ENCODE data around the gene CRYL1. TPM values are rescaled to one million over a fixed set of nuclear protein-coding genes. Genes with fewer than 3 reads are reported as not detected.

Gene CRYL1
- total and polyA plus RNA-seq, 2 donors (not counting 1 experiment from before 2014, with no cell fraction given), result 6.5 to 15.1 TPM

DNA sequence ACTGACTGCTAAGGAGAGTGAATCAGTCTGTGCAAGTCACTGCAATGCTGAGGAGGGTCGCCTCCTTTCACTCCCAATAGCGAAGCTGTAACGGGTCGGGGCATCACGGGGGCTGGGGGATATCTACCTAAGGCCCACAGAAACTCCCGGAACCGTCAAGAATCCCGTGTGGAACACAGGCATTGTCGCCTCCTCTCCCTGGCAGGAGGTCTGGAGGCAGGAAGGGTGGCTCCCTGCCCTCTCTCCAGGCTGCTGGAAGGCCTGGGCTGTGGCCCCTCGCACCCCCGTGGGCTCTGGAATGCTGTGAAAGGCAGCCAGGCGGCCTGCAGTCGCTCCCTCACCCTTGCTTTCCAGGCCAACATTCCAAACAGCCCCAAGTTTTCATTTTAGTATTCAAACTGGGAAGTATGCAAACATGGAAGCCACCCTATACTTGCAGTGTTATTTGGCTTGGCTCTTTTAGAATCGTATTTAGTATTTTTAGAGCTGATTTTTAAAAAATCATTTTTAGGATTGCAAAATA is 109.4 kb downstream of the CRYL1 start:
- ATAC-seq (ENCODE audit: low read depth) (no peak), DNase-seq (no peak)
- Histone ChIP-seq H3K79me2 (ENCODE audit: control insufficient read depth, insufficient read depth, low read length) (no peaks in the 10 kb centered on the region), H3K27ac (ENCODE audit: low read length in 2 of 2) (no peak overlapping the region), H2AFZ (ENCODE audit: insufficient read depth, low read depth, low read length, poor library complexity, severe bottlenecking) (no peak overlapping the region), H3K4me1 (ENCODE audit: control insufficient read depth in 2 of 2, insufficient read depth in 2 of 2, low read length in 2 of 2) (peaks cover 7% of the 10 kb centered on the region in 2 donors), H3K9me3 (ENCODE audit: control extremely low read depth in 1 of 3, control insufficient read depth in 2 of 3, insufficient read depth in 1 of 3, low read length in 2 of 3) (peaks cover 0 to 21% (median 0%) of the 10 kb centered on the region in 3 donors), H3K4me2 (replicated peaks; ENCODE audit: low read depth, low read length, poor library complexity, severe bottlenecking) (no peak overlapping the region), H3K36me3 (replicated peaks in 1 of 2; ENCODE audit: control extremely low read depth in 1 of 2, control insufficient read depth in 1 of 2, extremely low read depth in 1 of 2, insufficient read depth in 2 of 2, low read length in 1 of 2) (no peaks in the 10 kb centered on the region), H3K4me3 (ENCODE audit: control extremely low read depth in 1 of 5, extremely low read depth in 1 of 5, insufficient read depth in 1 of 5, low read depth in 2 of 5, low read length in 4 of 5) (no peak overlapping the region), H3K9ac (ENCODE audit: low read length) (no peak overlapping the region), H4K20me1 (ENCODE audit: control insufficient read depth, insufficient read depth, low read length, poor library complexity, severe bottlenecking) (no peaks in the 10 kb centered on the region), H3K27me3 (replicated peaks in 1 of 4; ENCODE audit: control extremely low read depth in 1 of 4, control insufficient read depth in 3 of 4, insufficient read depth in 4 of 4, low read length in 3 of 4) (no peaks in the 10 kb centered on the region)
- 96% methylated on average over 7 of the region's 14 CpGs for WGBS (ENCODE audit: insufficient coverage)
- Mint-ChIP-seq H3K9me3 (ENCODE audit: insufficient read depth) (no peaks in the 10 kb centered on the region), H3K27ac (no peak overlapping the region), H3K4me3 (no peak overlapping the region), H3K27me3 (no peaks in the 10 kb centered on the region), H3K4me1 (peaks cover 7% of the 10 kb centered on the region)
- ChIA-PET POLR2A (no interaction called here), CTCF (no interaction called here)
- TF ChIP-seq EZH2 (IDR thresholded peaks at IDR 0.05; ENCODE audit: borderline replicate concordance, insufficient read depth, low read depth, low read length, poor library complexity, severe bottlenecking), result no peak
- TF ChIP-seq, protein P1, sequence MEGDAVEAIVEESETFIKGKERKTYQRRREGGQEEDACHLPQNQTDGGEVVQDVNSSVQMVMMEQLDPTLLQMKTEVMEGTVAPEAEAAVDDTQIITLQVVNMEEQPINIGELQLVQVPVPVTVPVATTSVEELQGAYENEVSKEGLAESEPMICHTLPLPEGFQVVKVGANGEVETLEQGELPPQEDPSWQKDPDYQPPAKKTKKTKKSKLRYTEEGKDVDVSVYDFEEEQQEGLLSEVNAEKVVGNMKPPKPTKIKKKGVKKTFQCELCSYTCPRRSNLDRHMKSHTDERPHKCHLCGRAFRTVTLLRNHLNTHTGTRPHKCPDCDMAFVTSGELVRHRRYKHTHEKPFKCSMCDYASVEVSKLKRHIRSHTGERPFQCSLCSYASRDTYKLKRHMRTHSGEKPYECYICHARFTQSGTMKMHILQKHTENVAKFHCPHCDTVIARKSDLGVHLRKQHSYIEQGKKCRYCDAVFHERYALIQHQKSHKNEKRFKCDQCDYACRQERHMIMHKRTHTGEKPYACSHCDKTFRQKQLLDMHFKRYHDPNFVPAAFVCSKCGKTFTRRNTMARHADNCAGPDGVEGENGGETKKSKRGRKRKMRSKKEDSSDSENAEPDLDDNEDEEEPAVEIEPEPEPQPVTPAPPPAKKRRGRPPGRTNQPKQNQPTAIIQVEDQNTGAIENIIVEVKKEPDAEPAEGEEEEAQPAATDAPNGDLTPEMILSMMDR (IDR thresholded peaks at IDR 0.05), result no peak
- intact Hi-C loops (cut with micrococcal nuclease), result no loop called here

DNA sequence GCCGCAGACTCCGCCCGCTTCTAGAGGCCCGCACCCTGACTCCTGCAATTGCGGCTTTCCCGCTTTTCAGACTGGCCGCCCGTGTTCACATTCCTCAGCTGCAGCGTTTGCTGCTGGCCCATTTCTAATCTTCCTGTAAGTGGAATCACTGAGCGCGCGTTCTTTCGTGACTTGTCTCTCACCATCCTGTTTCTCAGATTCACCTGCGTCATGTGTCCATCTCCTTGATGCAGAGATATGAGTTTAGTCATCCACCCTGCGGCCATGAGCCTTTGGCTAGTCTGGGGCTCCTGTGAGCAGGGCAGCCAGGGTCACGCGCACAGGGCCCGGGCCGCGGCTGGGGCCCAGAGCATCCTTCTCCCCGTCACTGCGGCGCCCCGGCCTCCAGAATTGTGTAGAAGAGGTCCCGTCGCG is 110.0 kb downstream of the CRYL1 start:
- Histone ChIP-seq H3K36me3 (replicated peaks in 1 of 2; ENCODE audit: control extremely low read depth in 1 of 2, control insufficient read depth in 1 of 2, extremely low read depth in 1 of 2, insufficient read depth in 2 of 2, low read length in 1 of 2) (no peaks in the 10 kb centered on the region), H4K20me1 (ENCODE audit: control insufficient read depth, insufficient read depth, low read length, poor library complexity, severe bottlenecking) (no peaks in the 10 kb centered on the region), H3K27me3 (replicated peaks in 1 of 4; ENCODE audit: control extremely low read depth in 1 of 4, control insufficient read depth in 3 of 4, insufficient read depth in 4 of 4, low read length in 3 of 4) (no peaks in the 10 kb centered on the region), H3K9ac (ENCODE audit: low read length) (no peak overlapping the region), H2AFZ (ENCODE audit: insufficient read depth, low read depth, low read length, poor library complexity, severe bottlenecking) (no peak overlapping the region), H3K9me3 (ENCODE audit: control extremely low read depth in 1 of 3, control insufficient read depth in 2 of 3, insufficient read depth in 1 of 3, low read length in 2 of 3) (peaks cover 0 to 21% (median 0%) of the 10 kb centered on the region in 3 donors), H3K4me2 (replicated peaks; ENCODE audit: low read depth, low read length, poor library complexity, severe bottlenecking) (no peak overlapping the region), H3K4me3 (ENCODE audit: control extremely low read depth in 1 of 5, extremely low read depth in 1 of 5, insufficient read depth in 1 of 5, low read depth in 2 of 5, low read length in 4 of 5) (no peak overlapping the region), H3K79me2 (ENCODE audit: control insufficient read depth, insufficient read depth, low read length) (no peaks in the 10 kb centered on the region), H3K27ac (ENCODE audit: low read length in 2 of 2) (no peak overlapping the region), H3K4me1 (ENCODE audit: control insufficient read depth in 2 of 2, insufficient read depth in 2 of 2, low read length in 2 of 2) (peaks cover 7% of the 10 kb centered on the region in 2 donors)
- ChIA-PET POLR2A (no interaction called here), CTCF (no interaction called here)
- Mint-ChIP-seq H3K9me3 (ENCODE audit: insufficient read depth) (no peaks in the 10 kb centered on the region), H3K27me3 (no peaks in the 10 kb centered on the region), H3K27ac (no peak overlapping the region), H3K4me1 (peaks cover 7% of the 10 kb centered on the region), H3K4me3 (no peak overlapping the region)
- ATAC-seq (ENCODE audit: low read depth) (no peak), DNase-seq (no peak)
- TF ChIP-seq, protein P1 (IDR thresholded peaks at IDR 0.05), result no peak
- no peak for TF ChIP-seq EZH2 (IDR thresholded peaks at IDR 0.05; ENCODE audit: borderline replicate concordance, insufficient read depth, low read depth, low read length, poor library complexity, severe bottlenecking)
- intact Hi-C loops (cut with micrococcal nuclease), result no loop called here
- WGBS (ENCODE audit: insufficient coverage), result 97% methylated on average over 22 of the region's 27 CpGs
